H1 (cell line): Measurements from ENCODE around the gene MAS1L. TPM values are rescaled to one million over a fixed set of nuclear protein-coding genes. Genes with fewer than 3 reads are reported as not detected.

Experiments
- CTCF ChIA-PET: fragments of 300-600 bp; sonication (Branson Sonifier 250); formaldehyde crosslinking; loops from one replicate; lab custom pipeline; 2021; ENCODE audit not compliant: partially characterized antibody; lab: Charles Lee
- POLR2A ChIA-PET: fragments of 300-600 bp; sonication (Branson Sonifier 250); formaldehyde crosslinking; loops from one replicate; lab custom pipeline; 2021; ENCODE audit warnings: inconsistent platforms; ENCODE audit not compliant: partially characterized antibody; lab: Charles Lee
- DNase-seq, 2 experiments: peaks; one replicate each; pipeline versions ENCODE4 v3.0.0 to v3.0.0-alpha.2; 2010 to 2022; ENCODE audit warnings: low spot score in 2 of 2, low read depth in 1 of 2, mixed read lengths in 1 of 2
- FAIRE-seq: peaks from 2 replicates; lab custom pipeline; 2011; peaks lifted over from hg19 to GRCh38; lab: Jason Lieb, UNC
- H2AFZ ChIP-seq: 2 replicates; pipeline ENCODE4 v1.8.1; 2012; ENCODE audit warnings: low read length, inconsistent platforms
- H2AK5ac ChIP-seq: 2 replicates; pipeline ENCODE4 v1.6.1; 2013; ENCODE audit warnings: low read depth, low read length
- H2BK120ac ChIP-seq: replicated peaks from 2 replicates; pipeline ENCODE3; 2013; ENCODE audit warnings: low read depth, low read length, inconsistent platforms
- H2BK12ac ChIP-seq: 2 replicates; pipeline ENCODE4 v1.6.1; 2013; ENCODE audit warnings: low read depth, low read length
- H2BK15ac ChIP-seq: 2 replicates; pipeline ENCODE4 v1.6.1; 2013; ENCODE audit warnings: low read length
- H2BK20ac ChIP-seq: 2 replicates; pipeline ENCODE4 v1.6.1; 2013; ENCODE audit warnings: low read length
- H2BK5ac ChIP-seq: 2 replicates; pipeline ENCODE4 v1.6.1; 2013; ENCODE audit warnings: low read depth, low read length
- H3K14ac ChIP-seq: 2 replicates; pipeline ENCODE4 v1.6.1; 2013; ENCODE audit warnings: inconsistent platforms; ENCODE audit not compliant: insufficient read length
- H3K18ac ChIP-seq: 2 replicates; pipeline ENCODE4 v1.6.1; 2013; ENCODE audit warnings: low read length; ENCODE audit errors: extremely low read depth
- H3K23ac ChIP-seq: 2 replicates; pipeline ENCODE4 v1.6.1; 2013; ENCODE audit warnings: inconsistent platforms; ENCODE audit not compliant: insufficient read length
- H3K23me2 ChIP-seq: 2 replicates; pipeline ENCODE4 v1.6.1; 2013; ENCODE audit warnings: low read depth, low read length
- H3K27ac ChIP-seq: 2 replicates; pipeline ENCODE4 v1.6.1; 2011; ENCODE audit warnings: low read depth, low read length, inconsistent platforms
- H3K27me3 ChIP-seq, 4 experiments: replicated peaks in 1 of 4; 1 replicate in 1 of 4; 2 replicates in 3 of 4; pipeline versions ENCODE4 v1.6.1 to v1.8.1; 2011 to 2013; ENCODE audit warnings: low read length in 3 of 4, mild to moderate bottlenecking in 3 of 4, inconsistent platforms in 2 of 4, mixed read lengths in 2 of 4, moderate library complexity in 1 of 4; ENCODE audit not compliant: control insufficient read depth in 3 of 4, insufficient read depth in 3 of 4; ENCODE audit errors: extremely low read depth in 1 of 4
- H3K36me3 ChIP-seq, 4 experiments: 2 replicates each; pipeline versions ENCODE4 v1.6.1 to v1.8.1; 2011 to 2013; ENCODE audit warnings: mild to moderate bottlenecking in 4 of 4, low read length in 3 of 4, moderate library complexity in 2 of 4, control low read depth in 1 of 4, inconsistent platforms in 1 of 4; ENCODE audit not compliant: insufficient read depth in 4 of 4, control insufficient read depth in 2 of 4
- H3K4ac ChIP-seq: replicated peaks from 2 replicates; pipeline ENCODE3; 2013; ENCODE audit warnings: low read length, low read depth, mixed read lengths, inconsistent platforms; ENCODE audit not compliant: insufficient read length
- H3K4me1 ChIP-seq, 4 experiments: replicated peaks in 1 of 4; 1 replicate in 1 of 4; 2 replicates in 3 of 4; pipeline versions ENCODE4 v1.6.1 to v1.8.1; 2011 to 2013; ENCODE audit warnings: low read length in 3 of 4, inconsistent platforms in 2 of 4, mixed read lengths in 1 of 4; ENCODE audit not compliant: insufficient read depth in 4 of 4, control insufficient read depth in 3 of 4
- H3K4me2 ChIP-seq, 2 experiments: 2 replicates each; pipeline versions ENCODE4 v1.6.1 to v1.8.1; 2011 to 2013; ENCODE audit warnings: low read depth in 2 of 2, low read length in 2 of 2, control low read depth in 1 of 2, inconsistent platforms in 1 of 2, mild to moderate bottlenecking in 1 of 2; ENCODE audit not compliant: insufficient read depth in 1 of 2
- H3K4me3 ChIP-seq, 4 experiments: fragments of 200-600, 300-600 bp in 1 of 4; sonication (generic), shearing (Covaris generic), sonication (Bioruptor Twin) in 1 of 4; 2 replicates each; pipeline versions ENCODE4 v1.5.1 to v1.8.1; 2011 to 2016; ENCODE audit warnings: low read length in 4 of 4, low read depth in 3 of 4, control low read depth in 2 of 4, inconsistent platforms in 2 of 4, mild to moderate bottlenecking in 2 of 4, mixed read lengths in 1 of 4, moderate library complexity in 1 of 4; ENCODE audit not compliant: insufficient read depth in 2 of 4; ENCODE audit errors: extremely low read depth in 1 of 4
- H3K56ac ChIP-seq: replicated peaks from 2 replicates; pipeline ENCODE3; 2013; ENCODE audit warnings: low read depth, mild to moderate bottlenecking, mixed read lengths, low read length, inconsistent platforms; ENCODE audit not compliant: insufficient read length
- H3K79me1 ChIP-seq: 2 replicates; pipeline ENCODE4 v1.6.1; 2013; ENCODE audit warnings: low read depth, low read length, control low read depth
- H3K79me2 ChIP-seq, 2 experiments: 2 replicates each; pipeline versions ENCODE4 v1.6.1 to v1.8.1; 2012 to 2013; ENCODE audit warnings: low read length in 2 of 2, mild to moderate bottlenecking in 2 of 2, inconsistent platforms in 1 of 2; ENCODE audit not compliant: insufficient read depth in 2 of 2, control insufficient read depth in 1 of 2
- H3K9ac ChIP-seq, 4 experiments: replicated peaks in 1 of 4; 1 replicate in 1 of 4; 2 replicates in 3 of 4; pipeline versions ENCODE4 v1.6.1 to v1.8.1; 2011 to 2013; ENCODE audit warnings: low read depth in 3 of 4, low read length in 3 of 4, control low read depth in 2 of 4, mild to moderate bottlenecking in 2 of 4, moderate library complexity in 2 of 4, inconsistent platforms in 1 of 4; ENCODE audit errors: extremely low read depth in 1 of 4
- H3K9me3 ChIP-seq, 2 experiments: 2 replicates each; pipeline versions ENCODE4 v1.6.1 to v1.8.1; 2012 to 2013; ENCODE audit warnings: mild to moderate bottlenecking in 2 of 2, moderate library complexity in 2 of 2, control low read depth in 1 of 2, inconsistent platforms in 1 of 2, low read depth in 1 of 2, low read length in 1 of 2, mixed read lengths in 1 of 2; ENCODE audit not compliant: insufficient read depth in 2 of 2
- H4K20me1 ChIP-seq, 2 experiments: replicated peaks in 1 of 2; 2 replicates each; pipeline versions ENCODE3 to v1.8.1; 2011 to 2013; ENCODE audit warnings: inconsistent platforms in 2 of 2, low read length in 2 of 2, mild to moderate bottlenecking in 1 of 2; ENCODE audit not compliant: insufficient read depth in 2 of 2, control insufficient read depth in 1 of 2
- H4K5ac ChIP-seq: 2 replicates; pipeline ENCODE4 v1.6.1; 2013; ENCODE audit warnings: low read length, low read depth, mixed read lengths, inconsistent platforms; ENCODE audit not compliant: insufficient read length
- H4K8ac ChIP-seq: 2 replicates; pipeline ENCODE4 v1.8.0; 2013; ENCODE audit warnings: mild to moderate bottlenecking, moderate library complexity, low read length, inconsistent platforms; ENCODE audit not compliant: insufficient read depth; ENCODE audit errors: extremely low read depth
- H4K91ac ChIP-seq: replicated peaks from 2 replicates; pipeline ENCODE3; 2013; ENCODE audit warnings: low read length, mixed read lengths, inconsistent platforms; ENCODE audit not compliant: insufficient read length
- CHD2 ChIP-seq: IDR thresholded peaks from 2 replicates; pipeline ENCODE4 v1.6.1; 2012; ENCODE audit warnings: low read length, improper control_type of control experiment
- WGBS, 2 experiments: shearing (Covaris generic) in 1 of 2; methylation state at CpG; one replicate each; pipeline versions ENCODE4 v1.1.6 to v1.1.7; 2013 to 2015; ENCODE audit warnings: low lambda C conversion rate in 2 of 2, mixed read lengths in 2 of 2, inconsistent platforms in 1 of 2, low coverage in 1 of 2, missing lambda C conversion rate in 1 of 2; ENCODE audit not compliant: insufficient replicate concordance in 2 of 2, insufficient coverage in 1 of 2, insufficient read length in 1 of 2; ENCODE audit errors: extremely low coverage in 1 of 2, missing lambda C conversion rate in 1 of 2; 5-methylcytosine and 5-hydroxymethylcytosine counted together
- polyA plus RNA-seq, 7 experiments: library from polyadenylated mRNA; depleted of rRNA in 3 of 7; stranded (reverse) in 5 of 7; unstranded in 2 of 7; fragments of >200 nt in 5 of 7; fragments of 200-250 nt in 2 of 7; gene quantifications; 1 replicate in 5 of 7; 2 replicates in 1 of 7; 4 replicates in 1 of 7; pipeline versions ENCODE4 v1.2.1 to v1.2.3, GENCODE V29; 2011 to 2013; ENCODE audit warnings: missing spikeins in 2 of 7, mixed read lengths in 2 of 7
- total RNA-seq: library from RNA; stranded (reverse); fragmentation: NEBNext Ultra II Directional; extraction: Animal tissue kit (Norgen Biotek cat#: 25700); gene quantifications from 2 replicates; pipeline ENCODE4 v1.2.1, GENCODE V29; 2021

MAS1L gene
- total and polyA plus RNA-seq, 2 of the 8 experiments (the other 6 are each of a cell fraction or from before 2014, with no cell fraction given), result not detected

DNA sequence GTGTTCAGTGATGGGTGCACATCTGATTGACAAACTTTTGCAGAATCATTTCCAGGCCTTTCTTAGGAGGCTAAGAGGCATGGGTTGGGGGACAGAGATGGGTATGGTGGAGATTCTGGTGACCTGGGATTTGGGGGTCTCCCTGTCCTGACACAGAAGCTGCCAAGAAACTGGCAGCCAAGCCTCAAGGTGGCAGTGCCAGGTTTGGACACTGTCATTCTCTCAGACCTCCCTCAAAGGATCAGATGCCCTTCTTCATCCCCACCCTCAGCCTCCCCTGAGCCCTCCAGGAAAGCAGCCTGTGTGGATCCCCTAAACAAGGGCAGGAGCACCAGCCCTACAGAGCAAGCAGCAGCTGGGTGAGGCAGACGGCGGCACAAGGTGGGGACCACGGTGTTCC is 18.1 kb upstream of the MAS1L start:
- Histone ChIP-seq H3K36me3 (no peaks in the 10 kb centered on the region), H3K27ac (no peak overlapping the region), H4K20me1 (no peaks in the 10 kb centered on the region), H2AFZ (no peak overlapping the region), H3K23ac (no peak overlapping the region), H4K5ac (no peak overlapping the region), H2BK120ac (no peak overlapping the region), H3K9me3 (no peaks in the 10 kb centered on the region), H3K4me3 (no peak overlapping the region), H2AK5ac (no peak overlapping the region), H3K4me1 (no peaks in the 10 kb centered on the region; a peak in 1 of 7 replicates), H3K18ac (no peak overlapping the region), H3K9ac (no peak overlapping the region), H2BK5ac (no peak overlapping the region), H2BK20ac (no peak overlapping the region), H3K27me3 (no peaks in the 10 kb centered on the region; a peak in 1 of 7 replicates), H3K56ac (no peak overlapping the region), H2BK12ac (no peak overlapping the region), H3K14ac (no peak overlapping the region), H4K91ac (no peak overlapping the region), H3K23me2 (no peaks in the 10 kb centered on the region), H3K4ac (no peak overlapping the region), H2BK15ac (no peak overlapping the region), H3K79me2 (no peaks in the 10 kb centered on the region), H3K79me1 (no peaks in the 10 kb centered on the region; the same call in 1 of the 2 replicates), H3K4me2 (no peak overlapping the region), H4K8ac (no peak overlapping the region; the same call in 1 of the 2 replicates)
- DNase-seq (peak in 1 of 2 experiments; percentile 1), FAIRE-seq (no peak)
- no peak for TF ChIP-seq CHD2
- 97% methylated on average over 3 of the region's 3 CpGs; no CpG with 5 or more reads in 1 of the 2 experiments for WGBS, 2 experiments
- ChIA-PET CTCF (no interaction called here), POLR2A (no interaction called here)
